Stimulated activated CD8-positive, alpha-beta memory T cell treated with anti-CD3 and anti-CD28 coated beads, Interleukin-2, amount 100 ng/mL, for 1 hour (primary cell): ENCODE data around the gene TTC6.
"Not testable (repeated sequence)": the region's sequence is repeated elsewhere in the genome, so short reads cannot be mapped to it uniquely, and the experiment has no call there.

ENCODE experiments used
- DNase-seq, 2 donors: peaks; one replicate each; pipeline ENCODE4 v3.0.0-alpha.2; 2020; ENCODE audit warnings: low read depth in 2 of 2

The TTC6 gene, protein sequence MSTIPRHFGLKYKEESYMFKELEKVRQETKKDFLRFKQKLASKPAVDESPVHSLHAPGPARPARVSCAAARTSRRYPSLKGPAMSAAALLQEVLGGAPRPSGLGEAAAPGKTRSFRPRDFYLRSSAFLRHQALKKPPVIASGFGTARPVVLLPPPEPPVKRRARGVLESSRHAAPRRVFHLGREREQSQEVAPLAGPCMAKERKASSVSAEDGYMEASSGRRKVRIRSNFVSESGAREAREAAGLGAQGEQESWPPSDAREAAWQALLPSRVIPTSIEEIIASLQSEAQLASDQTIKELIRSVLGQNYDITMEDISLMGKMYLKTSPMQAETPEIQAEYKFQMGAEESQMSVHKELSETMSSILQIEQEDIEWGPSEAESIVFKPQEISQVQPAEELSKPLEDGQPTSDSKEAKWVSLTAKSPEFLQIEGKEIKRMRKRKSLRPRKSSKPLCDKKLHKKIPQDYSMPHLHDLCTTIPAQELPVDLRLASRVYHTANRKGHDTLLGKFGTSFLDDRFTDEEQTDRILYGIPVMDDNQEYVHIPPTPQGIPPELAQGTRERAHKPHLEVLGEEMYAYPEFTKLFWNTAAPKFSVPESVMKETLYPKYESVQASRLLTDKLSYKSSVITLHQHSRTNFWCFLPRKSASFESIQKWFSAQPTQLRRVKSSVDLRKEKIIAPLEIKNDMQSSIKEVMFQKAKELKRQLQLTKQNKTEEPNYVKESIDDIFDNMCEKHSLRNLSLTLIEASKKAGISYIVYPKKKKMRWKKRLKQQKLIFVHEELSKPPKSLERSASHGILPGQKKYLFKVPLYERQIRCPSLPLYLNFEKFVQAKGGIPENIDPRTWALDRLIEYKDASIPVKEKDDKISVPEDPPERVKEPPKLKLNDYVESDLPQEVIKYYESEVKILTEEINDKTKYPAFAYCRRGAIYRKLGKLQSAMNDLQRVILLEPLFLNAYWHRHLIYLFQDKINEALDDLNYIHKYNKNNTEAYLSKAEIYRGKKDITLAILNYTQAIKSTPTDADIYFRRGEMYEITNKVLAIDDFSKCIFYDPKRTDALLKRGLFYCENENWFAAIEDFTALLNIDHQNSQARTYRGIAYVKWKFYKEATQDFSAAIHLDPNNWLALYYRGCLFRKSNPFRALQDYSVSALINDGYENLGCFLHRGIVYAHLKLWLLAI (N-terminal part only)

DNA sequence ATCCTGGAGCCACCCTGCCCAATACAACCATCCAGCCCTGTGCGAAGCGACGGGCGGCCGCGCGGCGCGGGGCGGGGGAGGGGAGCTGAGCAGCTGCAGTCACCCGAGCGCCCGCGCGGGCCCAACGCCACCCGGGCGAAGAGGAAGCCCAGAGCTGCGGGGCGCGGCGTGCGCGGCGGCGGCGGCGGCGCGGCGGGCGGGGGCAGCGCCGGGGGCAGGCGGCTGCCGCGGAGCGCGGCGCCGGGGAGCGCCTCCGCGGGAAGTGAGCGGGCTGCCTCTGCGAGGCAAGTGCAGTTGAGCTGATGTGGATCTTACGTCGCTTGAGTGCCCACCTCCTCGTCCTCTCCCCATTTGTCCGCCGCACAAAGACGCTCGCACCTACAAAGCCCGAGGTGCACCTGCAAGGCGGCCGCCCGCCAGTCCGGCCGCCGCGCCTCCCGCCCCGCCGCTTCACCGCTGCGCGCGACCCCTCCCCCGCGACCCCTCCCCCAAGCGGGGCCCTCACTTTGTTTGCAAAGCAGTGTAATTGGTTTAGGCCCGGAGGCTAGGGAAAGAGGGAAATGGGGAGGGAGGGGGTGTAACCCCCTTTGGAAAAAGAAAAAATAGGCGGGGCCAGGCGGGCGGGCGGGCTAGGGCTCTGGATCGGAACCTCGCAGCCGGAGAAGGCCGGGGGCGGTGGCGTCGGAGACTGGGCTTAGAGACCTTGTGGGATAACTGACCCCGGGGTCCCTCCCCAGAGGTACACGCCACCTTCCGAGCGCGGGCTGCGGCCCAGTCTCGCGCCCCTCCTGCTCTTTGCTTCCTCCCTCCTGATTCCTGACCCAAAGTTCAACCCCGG is at the start of gene TTC6, which contains the start of gene FOXA1:
Gene TTC6, plus strand, starts transcription at position 659 of the 838 bp plus-strand sequence. CDS start 26,436 bp downstream, outside the sequence.
Gene FOXA1, minus strand, starts transcription at position 279 of the 838 bp plus-strand sequence. Its CDS starts 277 bp downstream, at position 2.
- DNase-seq, result no peak

DNA sequence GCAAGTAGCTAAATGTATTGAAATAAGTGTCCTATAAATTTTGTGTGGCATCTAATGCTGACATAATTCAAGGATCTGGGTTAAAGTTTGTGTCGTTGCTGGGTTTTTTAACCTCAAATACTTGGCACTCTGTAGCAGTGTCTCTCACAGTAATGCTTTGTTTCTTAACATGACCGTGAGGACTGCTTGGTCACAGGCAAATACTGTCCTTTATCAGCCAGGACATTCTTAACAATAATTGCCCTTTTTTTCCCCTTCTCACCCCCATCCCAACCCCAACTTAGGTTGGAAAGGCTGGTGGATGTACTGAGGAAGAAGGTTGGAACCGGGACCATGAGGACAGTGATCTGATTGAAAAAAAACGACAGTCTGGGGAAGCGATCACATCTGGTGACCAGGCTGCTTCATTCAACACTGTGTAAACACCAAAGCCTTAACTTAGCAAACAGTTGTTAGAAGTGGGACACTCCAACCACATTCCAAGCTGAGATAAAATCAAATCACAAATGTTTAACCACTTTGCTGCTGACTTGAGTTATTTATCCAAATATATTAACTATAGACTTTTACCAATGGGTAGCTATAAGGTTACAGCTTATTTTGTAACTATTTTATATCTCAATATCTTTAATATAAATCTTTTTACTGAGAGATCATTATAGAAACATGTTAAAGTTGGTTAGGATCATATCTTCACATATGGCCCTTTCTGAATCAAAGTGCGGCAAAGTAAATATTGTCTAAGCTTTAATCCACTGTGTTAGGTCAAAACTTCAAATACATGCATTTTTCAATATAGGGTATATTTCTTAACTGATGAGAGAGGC is 48.6 kb upstream of the TTC6 start:
- DNase-seq, result no peak

DNA sequence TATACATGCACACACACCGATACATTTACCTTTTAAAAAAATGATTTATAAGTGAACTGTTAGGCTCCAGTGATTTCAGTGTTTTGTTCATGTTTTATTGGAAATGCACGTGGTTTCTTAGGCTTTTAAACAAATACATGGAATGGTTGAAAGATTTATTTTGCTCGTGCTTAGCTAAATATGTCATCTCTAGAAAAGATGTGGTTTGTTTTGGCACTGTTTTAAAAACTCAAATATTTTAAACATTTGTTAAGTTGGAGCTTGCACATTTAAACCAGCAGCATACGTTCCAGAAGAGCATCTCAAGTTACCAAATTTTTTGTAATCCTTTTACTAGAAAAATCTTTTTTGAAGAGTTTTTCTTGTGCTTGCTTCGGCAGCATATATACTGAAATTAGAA is 44.9 kb upstream of the TTC6 start:
- no peak for DNase-seq

DNA sequence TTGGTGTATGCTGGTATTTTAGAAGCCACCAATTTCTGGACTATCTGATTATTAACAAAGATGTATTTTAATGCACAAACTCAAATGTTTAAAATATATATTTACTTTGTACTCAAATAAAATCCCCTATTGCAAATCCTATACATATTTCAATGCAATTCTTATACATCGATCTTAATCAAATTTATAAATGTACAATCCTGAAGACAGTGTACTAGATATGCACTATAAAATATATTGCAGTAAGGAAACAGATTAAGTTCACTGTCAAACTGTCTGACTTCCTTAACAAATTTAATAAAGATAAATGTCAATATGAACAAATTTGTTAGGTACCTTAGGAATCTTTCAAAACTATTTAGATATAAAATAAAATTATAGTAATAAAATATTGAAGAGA is 44.3 kb upstream of the TTC6 start:
- no peak for DNase-seq

DNA sequence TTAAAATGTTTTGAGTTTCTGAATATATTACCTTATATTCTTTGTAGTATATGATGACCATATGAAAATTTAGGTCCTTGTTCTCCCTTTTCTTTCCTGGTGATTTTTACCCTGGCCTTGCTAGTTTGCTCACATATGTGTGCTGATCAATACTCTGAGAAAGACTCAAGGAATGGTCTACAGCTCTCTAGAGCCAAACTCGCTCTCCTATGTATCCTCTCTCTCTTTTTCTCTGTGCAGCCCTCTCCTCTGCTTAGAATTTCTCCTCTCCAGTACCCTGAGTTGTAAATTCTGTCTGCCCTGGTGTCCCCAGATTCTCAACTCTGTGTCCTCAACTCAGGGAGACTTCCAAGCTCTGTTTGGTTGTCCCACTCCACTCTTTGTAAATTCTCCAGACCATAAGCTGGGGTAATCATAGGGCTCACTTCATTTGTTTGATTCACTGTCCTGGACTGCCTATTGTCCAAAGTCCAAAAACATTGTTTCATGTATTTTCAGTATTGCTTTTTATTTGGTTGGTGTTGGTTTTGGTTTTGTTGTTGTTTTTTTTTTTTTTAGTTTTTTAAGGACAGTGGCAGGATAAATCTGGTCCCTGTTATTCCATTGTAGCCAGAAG is 41.4 kb upstream of the TTC6 start:
- no peak for DNase-seq

DNA sequence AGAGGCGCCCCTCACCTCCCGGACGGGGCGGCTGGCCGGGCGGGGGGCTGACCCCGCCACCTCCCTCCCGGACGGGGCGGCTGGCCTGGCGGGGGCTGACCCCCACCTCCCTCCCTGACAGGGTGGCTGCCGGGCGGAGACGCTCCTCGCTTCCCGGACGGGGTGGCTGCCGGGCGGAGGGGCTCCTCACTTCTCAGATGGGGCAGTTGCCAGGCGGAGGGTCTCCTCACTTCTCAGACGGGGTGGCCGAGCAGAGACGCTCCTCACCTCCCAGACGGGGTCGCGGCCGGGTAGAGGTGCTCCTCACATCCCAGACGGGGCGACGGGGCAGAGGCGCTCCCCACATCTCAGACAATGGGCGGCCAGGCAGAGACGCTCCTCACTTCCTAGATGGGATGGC is 39.8 kb upstream of the TTC6 start:
- DNase-seq, result not testable (repeated sequence)

DNA sequence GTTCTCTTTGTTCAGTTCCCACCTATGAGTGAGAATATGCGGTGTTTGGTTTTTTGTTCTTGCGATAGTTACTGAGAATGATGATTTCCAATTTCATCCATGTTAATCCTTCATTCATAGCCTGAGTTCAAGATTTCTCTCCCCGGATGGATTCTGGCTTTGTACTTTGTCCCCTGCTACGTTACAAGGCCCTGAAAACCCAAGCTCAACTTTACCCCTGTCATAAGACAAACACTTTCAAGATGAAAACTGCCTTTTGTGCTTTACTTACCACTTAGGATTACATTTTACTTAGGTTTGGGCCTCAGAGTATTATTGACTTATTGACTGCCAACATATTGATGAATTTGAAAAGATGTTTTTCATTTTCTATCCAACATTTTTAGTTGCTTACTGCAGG is 36.7 kb upstream of the TTC6 start:
- no peak for DNase-seq

DNA sequence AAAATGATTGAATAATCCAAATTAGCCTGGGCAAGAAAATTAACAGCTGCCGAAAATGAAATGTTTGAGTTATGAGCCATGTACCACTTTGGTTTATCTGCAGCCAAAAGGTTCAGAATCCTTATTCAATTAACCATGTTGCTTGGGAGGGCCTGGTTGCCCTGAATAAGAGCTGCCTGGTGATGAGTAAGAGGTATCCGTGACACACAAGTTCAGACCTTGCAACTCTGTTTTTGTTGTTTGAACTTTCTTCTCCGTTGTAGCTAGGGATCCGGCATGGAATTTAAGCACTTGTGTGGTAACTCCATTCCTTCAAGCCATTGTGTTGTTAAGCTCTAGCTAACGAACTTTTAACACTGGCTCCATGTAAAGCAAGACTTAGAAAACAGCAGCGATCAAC is 36.0 kb upstream of the TTC6 start:
- DNase-seq, result no peak

DNA sequence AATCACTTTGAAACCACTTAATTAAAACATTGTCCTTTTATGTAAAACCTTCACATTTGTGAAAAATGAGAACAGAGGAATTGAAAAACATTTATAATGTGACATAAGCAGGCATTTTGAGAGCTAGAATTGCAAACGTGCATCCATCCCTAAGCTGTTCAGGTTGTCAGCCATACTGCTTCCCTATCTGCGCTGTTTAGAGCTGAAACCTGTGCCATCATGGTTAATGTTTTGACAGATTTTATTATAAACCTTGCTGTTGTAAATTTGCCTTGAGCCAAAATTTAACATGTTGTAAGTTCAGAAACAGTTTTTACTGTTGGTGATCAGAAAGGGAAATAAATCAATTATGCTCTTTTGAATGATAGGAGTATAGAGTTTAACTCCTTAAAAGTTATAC is 32.2 kb upstream of the TTC6 start:
- no peak for DNase-seq

DNA sequence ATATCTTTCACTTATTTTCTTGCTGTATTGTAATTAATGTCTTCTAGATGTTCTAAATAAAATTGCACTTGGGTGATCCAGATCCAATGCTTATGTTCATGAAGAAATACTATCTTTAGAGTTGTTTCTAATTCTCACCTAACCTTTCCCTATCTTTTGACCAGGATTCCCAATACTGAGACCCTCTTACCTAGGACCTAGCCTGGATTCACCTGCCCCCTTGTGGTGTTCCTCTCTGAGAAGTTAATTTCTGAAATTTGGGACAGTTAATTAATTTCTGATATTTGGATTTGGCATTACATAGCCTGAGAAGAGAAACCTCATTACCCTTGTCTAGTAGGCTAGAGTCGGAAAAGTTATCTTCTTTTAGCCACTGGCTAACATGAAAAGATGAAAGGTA is 29.9 kb upstream of the TTC6 start:
- no peak for DNase-seq

DNA sequence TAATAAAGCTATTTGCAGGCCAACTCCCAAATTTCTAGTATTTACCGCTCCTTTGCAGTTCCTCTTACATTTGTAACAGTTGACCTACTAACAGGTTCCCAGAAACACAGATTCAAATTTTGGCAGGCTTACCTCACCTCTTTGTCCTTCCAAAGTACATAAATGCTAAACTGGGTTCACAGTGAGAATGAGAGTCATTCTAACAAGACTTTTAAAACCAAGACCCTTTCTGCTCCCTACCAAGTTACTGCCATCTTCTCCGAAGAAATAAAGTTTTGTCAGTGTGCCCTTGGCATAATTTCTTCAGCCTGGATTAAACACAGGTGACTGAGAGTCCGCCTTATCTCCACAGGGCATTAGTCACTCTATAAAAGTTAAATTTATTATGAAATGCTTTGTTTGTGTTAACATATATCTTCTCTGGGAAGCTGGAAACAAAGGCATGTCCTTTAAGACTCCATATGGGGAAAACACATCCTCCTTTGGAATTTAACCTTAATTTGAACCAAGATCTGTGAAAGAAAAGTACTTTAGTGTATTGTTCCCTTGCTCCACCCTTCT is 28.5 kb upstream of the TTC6 start:
- no peak for DNase-seq

DNA sequence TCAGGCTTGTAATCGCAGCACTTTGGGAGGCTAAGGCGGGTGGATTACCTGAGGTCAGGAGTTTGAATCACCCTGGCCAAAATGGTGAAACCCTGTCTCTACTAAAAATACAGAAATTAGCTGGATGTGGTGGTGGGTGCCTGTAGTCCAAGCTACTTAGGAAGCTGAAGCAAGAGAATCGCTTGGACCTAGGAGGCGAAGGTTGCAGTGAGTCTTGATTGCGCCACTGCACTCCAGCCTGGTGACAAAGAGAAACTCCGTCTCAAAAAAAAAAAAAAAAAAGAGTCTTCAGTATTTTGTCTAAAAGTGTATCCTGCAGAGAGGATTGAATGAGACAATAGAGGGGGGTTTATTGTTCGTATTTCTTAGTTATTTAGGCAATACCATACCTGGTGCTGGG is 25.7 kb upstream of the TTC6 start:
- DNase-seq, result no peak

DNA sequence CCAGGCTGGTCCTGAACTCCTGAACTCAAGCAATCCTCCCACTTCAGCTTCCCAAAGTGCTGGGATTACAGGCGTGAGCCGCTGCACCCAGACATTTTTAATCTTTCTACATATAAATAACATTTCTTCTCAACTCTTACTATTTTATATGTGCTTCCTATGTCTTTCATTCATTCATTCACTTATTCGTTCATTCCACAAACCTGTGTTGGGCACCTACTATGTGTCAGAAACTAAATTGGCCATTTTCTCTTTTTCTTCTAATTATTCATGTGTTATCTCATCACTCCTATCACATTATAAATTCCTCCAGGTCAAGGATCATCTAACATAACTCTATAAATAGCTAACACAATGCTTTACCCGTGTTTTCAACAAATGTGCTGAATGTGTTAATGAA is 24.0 kb upstream of the TTC6 start:
- no peak for DNase-seq

DNA sequence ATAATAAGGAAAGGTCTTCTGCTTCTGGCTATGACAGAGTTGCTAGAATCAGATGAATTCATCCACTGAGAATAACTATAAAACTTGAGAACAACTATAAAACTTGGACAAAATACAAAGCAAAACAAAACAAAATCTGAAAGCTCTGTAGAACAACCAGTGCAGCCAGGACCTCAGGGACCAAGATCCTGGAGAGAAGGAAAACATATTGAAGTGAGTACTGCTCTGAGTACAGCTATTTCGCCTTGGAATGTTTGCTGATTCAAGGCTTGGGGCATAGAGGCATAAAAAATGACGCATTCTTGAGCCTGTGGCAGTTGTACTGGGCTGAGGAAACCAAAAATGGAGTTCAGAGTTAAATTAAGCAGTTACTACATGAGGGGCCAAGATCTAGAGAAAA is 22.1 kb upstream of the TTC6 start:
- no peak for DNase-seq

DNA sequence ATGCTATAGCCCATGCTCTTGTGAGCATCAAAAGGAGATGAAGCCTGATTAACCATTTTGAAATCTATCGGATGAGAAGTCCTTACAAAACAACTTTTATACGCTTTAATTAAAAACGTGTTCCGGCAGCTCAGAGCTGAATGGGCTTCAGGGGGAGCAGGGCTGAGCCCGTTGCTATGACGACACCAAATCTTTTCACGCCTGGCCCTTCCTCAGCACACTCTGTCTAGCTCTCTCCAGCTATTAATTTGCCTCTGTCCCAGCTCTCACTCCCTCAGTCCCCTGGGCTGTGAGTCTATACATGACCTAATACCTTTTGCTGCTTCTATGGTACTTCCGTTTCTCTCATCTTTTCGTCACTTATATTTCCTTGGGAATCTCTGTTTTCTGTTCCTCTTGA is 16.2 kb upstream of the TTC6 start:
- no peak for DNase-seq

DNA sequence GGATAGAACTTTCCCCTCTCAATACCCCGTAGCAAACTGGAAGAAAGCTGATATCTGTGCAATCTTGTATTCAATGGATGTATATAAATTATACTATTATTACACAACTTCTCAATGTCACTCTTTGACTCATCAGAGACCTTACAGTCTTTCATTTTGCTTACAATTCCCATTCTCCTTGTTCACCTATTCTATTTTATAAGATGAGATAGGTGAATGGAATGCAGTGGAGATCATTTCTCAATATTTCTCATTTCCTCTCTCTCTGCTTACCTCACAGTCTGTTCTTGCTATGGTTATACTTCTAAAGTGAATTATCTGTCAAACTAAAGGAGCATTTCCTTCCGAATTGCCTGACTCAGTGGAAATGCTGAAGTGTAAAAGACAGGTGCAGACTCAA is 15.3 kb upstream of the TTC6 start:
- no peak for DNase-seq

DNA sequence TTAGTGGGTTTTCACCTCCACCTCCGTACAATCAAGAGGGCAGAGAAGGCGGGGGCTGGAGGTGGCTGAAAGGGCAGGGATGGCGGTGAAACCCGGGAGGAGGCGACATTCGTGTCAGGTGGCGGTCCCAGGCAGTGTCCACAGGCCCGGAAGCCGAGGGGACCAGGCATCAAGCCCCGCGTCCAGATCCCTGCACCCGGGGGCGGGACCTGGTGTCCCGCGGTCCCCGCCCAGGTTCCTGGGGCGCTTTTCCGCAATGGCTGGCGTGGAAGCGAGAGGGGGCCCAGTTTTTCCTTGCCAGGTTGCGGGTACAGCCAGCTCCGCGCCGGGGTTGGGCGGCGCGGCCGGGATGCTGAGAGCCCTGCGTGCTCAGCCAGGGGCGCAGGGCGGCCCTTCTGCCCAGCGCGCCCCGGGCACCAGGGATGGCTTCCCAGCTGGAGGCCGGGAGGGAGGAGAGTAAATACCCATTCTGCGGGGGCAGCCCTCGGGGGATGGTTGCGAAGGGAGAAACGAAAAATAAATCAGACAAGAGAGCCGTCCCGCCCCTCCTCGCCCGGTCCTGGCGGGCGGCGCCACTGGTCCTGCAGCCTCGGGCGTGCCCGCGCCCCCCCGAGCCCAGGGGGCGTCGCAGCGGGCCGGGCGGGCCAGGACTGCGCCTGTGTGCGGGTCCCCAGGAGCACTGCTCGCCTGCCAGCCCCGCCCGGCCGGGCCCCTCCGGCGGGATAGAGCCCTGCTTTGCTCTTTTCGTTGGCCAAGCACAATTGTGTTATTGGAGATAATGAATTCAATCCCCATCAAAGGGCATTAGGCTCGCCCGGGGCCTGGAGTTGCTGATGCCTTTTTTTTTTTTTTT is 11.8 kb upstream of the TTC6 start:
- DNase-seq, result no peak

DNA sequence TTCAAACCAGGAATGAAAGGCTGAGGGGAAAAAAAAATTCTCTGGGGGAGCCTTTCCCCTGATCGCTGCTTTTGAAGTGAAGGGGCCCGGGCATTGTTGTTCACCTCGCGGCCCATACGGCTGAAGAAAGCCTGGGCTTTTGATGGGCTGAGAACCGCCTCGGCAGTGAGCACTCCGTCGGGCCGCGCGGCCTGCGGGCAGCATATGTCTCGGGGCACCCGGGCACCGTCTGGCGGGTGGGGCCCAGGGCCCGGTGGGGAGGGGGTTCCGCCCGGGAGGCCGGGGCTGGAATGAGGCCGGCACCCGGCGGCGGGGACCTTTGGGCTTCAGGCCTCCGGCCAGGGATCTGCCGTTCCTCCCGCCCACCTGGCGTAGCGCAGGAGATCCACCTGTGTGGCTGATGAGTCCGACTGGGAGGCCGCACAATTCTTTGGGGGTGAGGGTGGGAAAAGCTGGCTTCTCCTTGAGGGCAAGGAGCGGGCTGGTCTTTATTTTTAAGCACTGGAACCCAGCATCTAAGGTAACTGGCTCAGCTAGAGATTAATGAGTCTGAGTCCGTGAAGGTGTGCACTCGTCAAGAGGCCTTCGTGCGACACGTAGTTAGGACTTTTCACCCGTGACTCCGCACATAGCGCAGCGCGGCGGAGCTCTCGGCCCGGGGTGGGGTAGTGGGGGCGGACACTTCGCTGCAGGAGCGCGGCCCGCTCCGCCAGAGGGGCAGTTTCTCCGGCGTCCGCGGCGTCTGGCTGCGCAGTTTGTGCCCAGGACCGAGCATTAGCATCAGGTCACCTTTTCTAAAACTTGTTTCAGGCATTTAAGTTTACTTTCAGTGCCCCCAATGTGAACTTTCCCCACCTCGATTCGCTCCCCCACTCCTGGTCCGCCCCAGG is 11.0 kb upstream of the TTC6 start:
- DNase-seq, result no peak
